Neural cell (in vitro differentiated cells): ENCODE data around the gene ITPR3. TPM values are rescaled to one million over a fixed set of nuclear protein-coding genes. Genes with fewer than 3 reads are reported as not detected.

Experiments used
- H2AFZ ChIP-seq: fragments of 200-600, 300-800 bp; sonication (generic), shearing (Covaris generic); 2 replicates; pipeline ENCODE4 v1.6.0; 2014; ENCODE audit warnings: low read depth, mild to moderate bottlenecking, antibody characterized with exemption, low read length, moderate library complexity
- H3F3A ChIP-seq: fragments of 200-600 bp; shearing (Covaris generic); 2 replicates; pipeline ENCODE4 v1.6.1; 2016; ENCODE audit warnings: mild to moderate bottlenecking, moderate library complexity, mixed read lengths, antibody characterized with exemption, low read length; ENCODE audit not compliant: insufficient read depth, poor library complexity, severe bottlenecking
- H3K27ac ChIP-seq: fragments of 200-600, 300-800 bp; sonication (generic), shearing (Covaris generic); 2 replicates; pipeline ENCODE4 v1.5.1; 2014; ENCODE audit warnings: mild to moderate bottlenecking, low read length, moderate library complexity
- H3K27me3 ChIP-seq: fragments of 300-800, 200-600 bp; sonication (generic), shearing (Covaris generic); 2 replicates; pipeline ENCODE4 v1.6.0; 2014; ENCODE audit warnings: mild to moderate bottlenecking, low read depth, low read length, moderate library complexity; ENCODE audit not compliant: insufficient read depth
- H3K36me3 ChIP-seq: fragments of 300-800, 200-600 bp; sonication (generic), shearing (Covaris generic); 2 replicates; pipeline ENCODE4 v1.5.1; 2014; ENCODE audit warnings: mild to moderate bottlenecking, antibody characterized with exemption, low read length, moderate library complexity; ENCODE audit not compliant: insufficient read depth
- H3K4me2 ChIP-seq: fragments of 300-800, 200-600 bp; sonication (generic), shearing (Covaris generic); 2 replicates; pipeline ENCODE4 v1.6.0; 2014; ENCODE audit warnings: mild to moderate bottlenecking, low read length
- H3K4me3 ChIP-seq: fragments of 300-800, 200-600 bp; sonication (generic), shearing (Covaris generic); 2 replicates; pipeline ENCODE4 v1.5.1; 2014; ENCODE audit warnings: mild to moderate bottlenecking, low read length, moderate library complexity
- H3K79me2 ChIP-seq: fragments of 200-600 bp; shearing (Covaris generic); replicated peaks from 2 replicates; pipeline ENCODE4 v1.6.0; 2014; ENCODE audit warnings: mild to moderate bottlenecking, low read length, moderate library complexity; ENCODE audit not compliant: insufficient read depth
- H3K9ac ChIP-seq: fragments of 300-800, 200-600 bp; sonication (generic), shearing (Covaris generic); 2 replicates; pipeline ENCODE4 v1.6.1; 2016; ENCODE audit warnings: mild to moderate bottlenecking, low read length, mixed read lengths
- H3K9me2 ChIP-seq: fragments of 200-600 bp; shearing (Covaris generic); 2 replicates; pipeline ENCODE4 v1.6.1; 2016; ENCODE audit warnings: mild to moderate bottlenecking, low read length, mixed read lengths; ENCODE audit not compliant: insufficient read depth
- H3K9me3 ChIP-seq: fragments of 200-600, 300-800 bp; sonication (generic), shearing (Covaris generic); 2 replicates; pipeline ENCODE4 v1.6.1; 2016; ENCODE audit warnings: mild to moderate bottlenecking, mixed run types, low read length, moderate library complexity, mixed read lengths
- H4K20me1 ChIP-seq: fragments of 200-600 bp; shearing (Covaris generic); 2 replicates; pipeline ENCODE4 v1.6.1; 2016; ENCODE audit warnings: mild to moderate bottlenecking, mixed run types; ENCODE audit not compliant: insufficient read depth
- EP300 ChIP-seq: fragments of 450-650 bp; conservative IDR thresholded peaks from 2 replicates; pipeline ENCODE4 v1.6.1; 2014; ENCODE audit warnings: antibody characterized with exemption, mild to moderate bottlenecking, moderate library complexity; ENCODE audit not compliant: poor library complexity, severe bottlenecking
- EZH2 ChIP-seq: fragments of 200-600, 300-800 bp; shearing (Covaris generic), sonication (generic); IDR thresholded peaks from 2 replicates; pipeline ENCODE4 v1.6.1; 2014; ENCODE audit warnings: antibody characterized with exemption, low read length, borderline replicate concordance, mild to moderate bottlenecking; ENCODE audit not compliant: insufficient read depth, poor library complexity, severe bottlenecking
- MXI1 ChIP-seq: fragments of 450-650 bp; conservative IDR thresholded peaks from 2 replicates; pipeline ENCODE4 v1.6.1; 2014; ENCODE audit warnings: antibody characterized with exemption, mild to moderate bottlenecking; ENCODE audit not compliant: poor library complexity, severe bottlenecking
- POLR2AphosphoS5 ChIP-seq: IDR thresholded peaks from 2 replicates; pipeline ENCODE4 v1.6.1; 2012
- RAD21 ChIP-seq: fragments of 450-650 bp; conservative IDR thresholded peaks from 2 replicates; pipeline ENCODE4 v1.6.1; 2014; ENCODE audit warnings: antibody characterized with exemption, mild to moderate bottlenecking, moderate library complexity
- SMC3 ChIP-seq: fragments of 450-650 bp; conservative IDR thresholded peaks from 2 replicates; pipeline ENCODE4 v1.6.1; 2014; ENCODE audit warnings: antibody characterized with exemption, mild to moderate bottlenecking, moderate library complexity; ENCODE audit not compliant: poor library complexity
- TAF1 ChIP-seq: IDR thresholded peaks from 2 replicates; pipeline ENCODE4 v1.6.1; 2012; ENCODE audit warnings: low read depth
- polyA plus RNA-seq: library from polyadenylated mRNA; depleted of rRNA; stranded (reverse); fragments of >200 nt; gene quantifications from 2 replicates; pipeline ENCODE4 v1.2.3, GENCODE V29; 2014
- TF ChIP-seq, protein P1 (sequence below): fragments of 450-650 bp; IDR thresholded peaks from 2 replicates; pipeline ENCODE4 v1.5.1; 2014; ENCODE audit warnings: antibody characterized with exemption, mild to moderate bottlenecking, moderate library complexity; ENCODE audit not compliant: poor library complexity, severe bottlenecking
- TF ChIP-seq, protein P2 (sequence below): IDR thresholded peaks from 2 replicates; pipeline ENCODE4 v1.6.1; 2012; ENCODE audit warnings: borderline replicate concordance

The ITPR3 gene
- polyA plus RNA-seq, 1 donor from 2014 or later, result 0.11 TPM

DNA sequence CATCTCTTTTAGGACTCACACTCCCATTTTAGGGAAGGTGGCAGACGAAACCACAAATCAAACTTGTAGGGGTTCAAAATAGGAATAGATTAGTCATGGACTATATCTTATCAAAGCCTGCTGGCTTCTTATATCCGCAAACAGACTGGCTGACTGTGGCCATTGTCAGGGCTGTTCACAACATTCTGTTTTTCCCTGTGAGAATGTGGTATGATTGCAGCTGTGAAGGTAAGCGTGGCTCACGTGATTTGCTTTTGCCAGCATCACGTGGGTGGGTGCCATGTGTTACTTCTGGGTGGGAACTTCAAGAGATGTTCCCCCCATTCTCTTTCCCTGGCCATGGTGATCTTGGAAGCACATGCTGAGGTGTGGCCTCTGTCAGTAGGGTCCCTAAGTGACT, 119.7 kb downstream of the ITPR3 start:
- Histone ChIP-seq H2AFZ (no peak overlapping the region), H3K27ac (no peak overlapping the region), H3K36me3 (no peaks in the 10 kb centered on the region), H3K4me3 (no peak overlapping the region), H4K20me1 (no peaks in the 10 kb centered on the region), H3K9ac (no peak overlapping the region), H3K79me2 (no peaks in the 10 kb centered on the region), H3K27me3 (no peaks in the 10 kb centered on the region), H3K4me2 (no peak overlapping the region), H3K9me3 (no peaks in the 10 kb centered on the region), H3K9me2 (no peaks in the 10 kb centered on the region), H3F3A (no peaks in the 10 kb centered on the region)
- TF ChIP-seq EZH2 (no peak), SMC3 (no peak), TAF1 (no peak), MXI1 (no peak), EP300 (no peak), POLR2AphosphoS5 (no peak)
- TF ChIP-seq, protein P1, sequence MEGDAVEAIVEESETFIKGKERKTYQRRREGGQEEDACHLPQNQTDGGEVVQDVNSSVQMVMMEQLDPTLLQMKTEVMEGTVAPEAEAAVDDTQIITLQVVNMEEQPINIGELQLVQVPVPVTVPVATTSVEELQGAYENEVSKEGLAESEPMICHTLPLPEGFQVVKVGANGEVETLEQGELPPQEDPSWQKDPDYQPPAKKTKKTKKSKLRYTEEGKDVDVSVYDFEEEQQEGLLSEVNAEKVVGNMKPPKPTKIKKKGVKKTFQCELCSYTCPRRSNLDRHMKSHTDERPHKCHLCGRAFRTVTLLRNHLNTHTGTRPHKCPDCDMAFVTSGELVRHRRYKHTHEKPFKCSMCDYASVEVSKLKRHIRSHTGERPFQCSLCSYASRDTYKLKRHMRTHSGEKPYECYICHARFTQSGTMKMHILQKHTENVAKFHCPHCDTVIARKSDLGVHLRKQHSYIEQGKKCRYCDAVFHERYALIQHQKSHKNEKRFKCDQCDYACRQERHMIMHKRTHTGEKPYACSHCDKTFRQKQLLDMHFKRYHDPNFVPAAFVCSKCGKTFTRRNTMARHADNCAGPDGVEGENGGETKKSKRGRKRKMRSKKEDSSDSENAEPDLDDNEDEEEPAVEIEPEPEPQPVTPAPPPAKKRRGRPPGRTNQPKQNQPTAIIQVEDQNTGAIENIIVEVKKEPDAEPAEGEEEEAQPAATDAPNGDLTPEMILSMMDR, result no peak

DNA sequence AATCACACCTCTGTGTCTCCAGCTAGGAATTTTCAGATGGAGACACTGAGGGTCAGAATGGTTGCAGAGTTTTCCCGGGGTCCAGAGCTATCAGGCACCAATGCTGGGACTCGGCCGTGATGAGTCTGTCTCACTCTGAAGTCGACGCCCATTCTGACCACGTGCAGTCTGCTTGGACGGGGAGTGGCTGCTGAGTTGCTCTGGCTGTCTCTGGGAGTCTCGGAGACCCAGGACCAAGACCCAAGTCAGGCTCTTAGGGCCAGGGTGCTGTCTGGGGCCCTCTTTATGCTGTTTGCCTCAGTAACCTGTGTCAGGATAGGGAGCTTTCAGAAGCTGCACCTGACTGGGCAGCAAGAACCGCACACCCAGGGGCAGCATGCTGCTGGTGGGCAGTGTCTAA, 121.0 kb downstream of the ITPR3 start:
- no peaks in the 10 kb centered on the region for H4K20me1 ChIP-seq
- no peak overlapping the region for H3K4me2 ChIP-seq
- TF ChIP-seq, protein P1, result no peak
- no peak for TF ChIP-seq POLR2AphosphoS5
- TF ChIP-seq RAD21, result no peak
- TF ChIP-seq, protein P2, sequence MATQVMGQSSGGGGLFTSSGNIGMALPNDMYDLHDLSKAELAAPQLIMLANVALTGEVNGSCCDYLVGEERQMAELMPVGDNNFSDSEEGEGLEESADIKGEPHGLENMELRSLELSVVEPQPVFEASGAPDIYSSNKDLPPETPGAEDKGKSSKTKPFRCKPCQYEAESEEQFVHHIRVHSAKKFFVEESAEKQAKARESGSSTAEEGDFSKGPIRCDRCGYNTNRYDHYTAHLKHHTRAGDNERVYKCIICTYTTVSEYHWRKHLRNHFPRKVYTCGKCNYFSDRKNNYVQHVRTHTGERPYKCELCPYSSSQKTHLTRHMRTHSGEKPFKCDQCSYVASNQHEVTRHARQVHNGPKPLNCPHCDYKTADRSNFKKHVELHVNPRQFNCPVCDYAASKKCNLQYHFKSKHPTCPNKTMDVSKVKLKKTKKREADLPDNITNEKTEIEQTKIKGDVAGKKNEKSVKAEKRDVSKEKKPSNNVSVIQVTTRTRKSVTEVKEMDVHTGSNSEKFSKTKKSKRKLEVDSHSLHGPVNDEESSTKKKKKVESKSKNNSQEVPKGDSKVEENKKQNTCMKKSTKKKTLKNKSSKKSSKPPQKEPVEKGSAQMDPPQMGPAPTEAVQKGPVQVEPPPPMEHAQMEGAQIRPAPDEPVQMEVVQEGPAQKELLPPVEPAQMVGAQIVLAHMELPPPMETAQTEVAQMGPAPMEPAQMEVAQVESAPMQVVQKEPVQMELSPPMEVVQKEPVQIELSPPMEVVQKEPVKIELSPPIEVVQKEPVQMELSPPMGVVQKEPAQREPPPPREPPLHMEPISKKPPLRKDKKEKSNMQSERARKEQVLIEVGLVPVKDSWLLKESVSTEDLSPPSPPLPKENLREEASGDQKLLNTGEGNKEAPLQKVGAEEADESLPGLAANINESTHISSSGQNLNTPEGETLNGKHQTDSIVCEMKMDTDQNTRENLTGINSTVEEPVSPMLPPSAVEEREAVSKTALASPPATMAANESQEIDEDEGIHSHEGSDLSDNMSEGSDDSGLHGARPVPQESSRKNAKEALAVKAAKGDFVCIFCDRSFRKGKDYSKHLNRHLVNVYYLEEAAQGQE, result no peak
- no peak for TF ChIP-seq MXI1
- no peak for TF ChIP-seq EZH2
- no peak for TF ChIP-seq TAF1
- TF ChIP-seq EP300, result no peak
- TF ChIP-seq SMC3, result no peak
- no peaks in the 10 kb centered on the region for H3K9me3 ChIP-seq
- H3K36me3 ChIP-seq, result no peaks in the 10 kb centered on the region
- H3K79me2 ChIP-seq, result no peaks in the 10 kb centered on the region
- H3K4me3 ChIP-seq, result no peak overlapping the region
- no peak overlapping the region for H2AFZ ChIP-seq
- H3K27ac ChIP-seq, result no peak overlapping the region
- no peaks in the 10 kb centered on the region for H3K27me3 ChIP-seq
- H3F3A ChIP-seq, result no peaks in the 10 kb centered on the region
- H3K9me2 ChIP-seq, result no peaks in the 10 kb centered on the region
- H3K9ac ChIP-seq, result no peak overlapping the region
